IPS-18a (cell line): ENCODE data around the gene BTNL3.
A peak's percentile ranks its signal among the peaks of the same experiment; 100 is the strongest.

Experiments used
- H3K27ac ChIP-seq: one replicate; pipeline ENCODE4 v1.5.1; 2013; ENCODE audit warnings: low read length
- H3K27me3 ChIP-seq: one replicate; pipeline ENCODE4 v1.6.1; 2013; ENCODE audit warnings: mild to moderate bottlenecking, low read length; ENCODE audit not compliant: control insufficient read depth, insufficient read depth
- H3K36me3 ChIP-seq: one replicate; pipeline ENCODE4 v1.6.1; 2013; ENCODE audit warnings: low read depth, low read length; ENCODE audit not compliant: control insufficient read depth
- H3K4me1 ChIP-seq: one replicate; pipeline ENCODE4 v1.6.1; 2013; ENCODE audit warnings: low read depth, low read length; ENCODE audit not compliant: control insufficient read depth
- H3K4me3 ChIP-seq: one replicate; pipeline ENCODE4 v1.5.1; 2013; ENCODE audit warnings: low read length
- H3K9ac ChIP-seq: one replicate; pipeline ENCODE4 v1.6.1; 2013; ENCODE audit warnings: mild to moderate bottlenecking, low read length, moderate library complexity
- H3K9me3 ChIP-seq: one replicate; pipeline ENCODE4 v1.6.1; 2013; ENCODE audit warnings: low read depth, low read length; ENCODE audit not compliant: control insufficient read depth

The BTNL3 gene

DNA sequence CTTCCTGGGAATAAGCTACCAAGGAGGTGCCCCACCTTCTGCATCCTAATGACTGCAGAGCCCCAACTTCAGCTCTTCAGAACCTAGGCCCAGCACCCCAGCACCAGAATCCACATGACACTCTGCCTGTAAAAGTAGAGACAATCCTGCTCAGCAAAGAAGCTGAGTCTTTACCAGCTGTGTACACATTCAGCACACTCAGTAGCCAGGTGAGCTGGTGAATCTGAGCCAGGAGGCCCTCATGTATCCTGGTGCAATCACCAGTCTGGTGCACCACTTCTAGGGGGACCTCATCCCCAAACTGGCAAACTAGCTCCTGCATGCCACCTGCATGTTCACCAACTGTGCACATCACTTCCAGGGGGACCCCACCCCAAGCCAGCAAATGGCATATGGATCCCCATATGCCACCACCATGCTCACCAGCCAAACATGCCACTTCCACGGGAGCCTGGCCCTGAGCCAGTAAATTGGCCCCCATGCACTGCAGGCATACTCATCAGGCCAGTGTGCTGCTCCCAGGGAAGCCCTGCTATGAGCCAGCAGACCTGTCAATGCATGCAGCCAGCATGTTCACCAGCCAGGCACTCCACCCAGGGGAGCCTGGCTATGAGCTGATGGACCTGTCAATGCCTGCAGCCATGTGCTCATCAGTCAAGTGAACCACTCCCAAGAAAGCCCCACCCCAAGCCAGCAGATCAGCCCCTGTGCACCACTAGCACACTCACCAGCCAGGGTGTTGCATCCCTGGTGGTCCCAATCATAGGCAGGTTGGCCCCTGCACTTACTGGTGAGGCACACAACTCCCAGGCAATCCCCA lies 35.8 kb downstream of the BTNL3 start:
- Histone ChIP-seq H3K4me1 (peaks cover 10% of the 10 kb centered on the region), H3K9me3 (peaks cover 4% of the 10 kb centered on the region), H3K27ac (no peak overlapping the region), H3K4me3 (no peak overlapping the region), H3K9ac (no peak overlapping the region), H3K36me3 (no peaks in the 10 kb centered on the region), H3K27me3 (no peaks in the 10 kb centered on the region)

DNA sequence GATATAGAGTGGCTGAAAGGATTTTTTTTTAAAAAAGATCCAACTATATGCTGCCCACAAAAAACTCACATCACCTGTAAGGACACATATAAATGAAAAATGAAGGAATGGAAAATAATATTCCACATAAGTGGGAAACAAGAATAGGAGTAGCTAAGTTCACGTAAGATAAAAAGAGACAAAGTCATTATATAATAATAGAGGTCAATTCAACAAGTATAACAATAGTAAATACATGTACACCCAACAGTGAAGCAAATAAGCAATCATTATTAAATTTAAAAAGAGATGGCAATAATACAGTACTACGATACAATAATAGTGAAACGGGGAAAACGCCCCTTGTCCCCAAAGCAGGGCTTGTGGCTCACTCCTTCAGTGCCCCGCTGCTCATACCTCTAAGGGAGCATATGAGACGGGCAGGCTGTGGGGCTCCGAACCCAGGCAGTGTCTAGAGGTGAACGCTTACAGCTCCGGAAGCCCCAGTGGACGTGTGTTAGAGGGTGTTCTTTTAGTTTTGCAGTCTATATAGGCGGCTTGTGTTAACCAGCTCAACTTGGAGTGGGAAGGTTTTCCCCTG lies 38.9 kb downstream of the BTNL3 start:
- Histone ChIP-seq H3K4me3 (peak overlapping the region; percentile 68), H3K27ac (no peak overlapping the region), H3K27me3 (no peaks in the 10 kb centered on the region), H3K9me3 (no peaks in the 10 kb centered on the region), H3K4me1 (peaks cover 10% of the 10 kb centered on the region), H3K9ac (no peak overlapping the region), H3K36me3 (no peaks in the 10 kb centered on the region)

GRCh38 chr5:181028032-181028819 lies 39.6 kb downstream of the BTNL3 start:
- peak overlapping the region; percentile 68 for H3K4me3 ChIP-seq
- no peaks in the 10 kb centered on the region for H3K36me3 ChIP-seq
- H3K27me3 ChIP-seq = no peaks in the 10 kb centered on the region
- H3K9me3 ChIP-seq = no peaks in the 10 kb centered on the region
- H3K27ac ChIP-seq = no peak overlapping the region
- H3K4me1 ChIP-seq = peaks cover 10% of the 10 kb centered on the region
- H3K9ac ChIP-seq = no peak overlapping the region

DNA sequence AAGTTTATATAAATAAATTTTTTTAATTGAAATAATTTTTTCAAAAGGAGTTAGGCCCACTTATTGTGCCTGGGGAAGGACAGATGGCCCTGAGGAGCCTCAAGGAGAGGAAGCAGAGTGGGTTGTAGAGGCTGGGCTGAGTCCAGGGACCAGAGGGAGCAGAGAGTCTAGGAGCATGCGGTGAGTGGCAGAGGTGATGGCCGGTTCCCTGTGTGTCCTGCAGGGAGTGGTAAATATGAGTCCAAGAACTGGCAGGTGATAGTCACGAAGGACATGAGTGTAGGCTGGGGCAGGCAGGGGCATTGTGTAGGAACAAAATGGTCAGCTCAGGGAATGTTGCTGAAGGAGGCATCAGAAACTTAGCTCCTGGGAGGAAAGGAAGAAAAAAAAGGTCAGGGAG lies 43.1 kb downstream of the BTNL3 start:
- H3K27me3 ChIP-seq = no peaks in the 10 kb centered on the region
- no peak overlapping the region for H3K27ac ChIP-seq
- H3K4me3 ChIP-seq = no peak overlapping the region
- no peak overlapping the region for H3K9ac ChIP-seq
- no peaks in the 10 kb centered on the region for H3K36me3 ChIP-seq
- peaks cover 15% of the 10 kb centered on the region for H3K4me1 ChIP-seq
- no peaks in the 10 kb centered on the region for H3K9me3 ChIP-seq

GRCh38 chr5:181035991-181036815 lies 47.6 kb downstream of the BTNL3 start:
- H3K27ac ChIP-seq = no peak overlapping the region
- H3K4me3 ChIP-seq = no peak overlapping the region
- H3K27me3 ChIP-seq = no peaks in the 10 kb centered on the region
- peaks cover 4% of the 10 kb centered on the region for H3K4me1 ChIP-seq
- no peak overlapping the region for H3K9ac ChIP-seq
- no peaks in the 10 kb centered on the region for H3K9me3 ChIP-seq
- H3K36me3 ChIP-seq = no peaks in the 10 kb centered on the region

GRCh38 chr5:181036816-181037364 lies 48.2 kb downstream of the BTNL3 start:
- H3K27ac ChIP-seq = no peak overlapping the region
- H3K4me1 ChIP-seq = peaks cover 4% of the 10 kb centered on the region
- no peak overlapping the region for H3K9ac ChIP-seq
- H3K27me3 ChIP-seq = no peaks in the 10 kb centered on the region
- H3K9me3 ChIP-seq = no peaks in the 10 kb centered on the region
- no peak overlapping the region for H3K4me3 ChIP-seq
- no peaks in the 10 kb centered on the region for H3K36me3 ChIP-seq

- Histone ChIP-seq H3K27ac (no peak overlapping the region), H3K4me3 (no peak overlapping the region), H3K9me3 (no peaks in the 10 kb centered on the region), H3K36me3 (no peaks in the 10 kb centered on the region), H3K9ac (no peak overlapping the region), H3K27me3 (no peaks in the 10 kb centered on the region), H3K4me1 (peaks cover 4% of the 10 kb centered on the region)
These were observed 48.8 kb downstream of the BTNL3 start for GRCh38 chr5:181037365-181037861.

DNA sequence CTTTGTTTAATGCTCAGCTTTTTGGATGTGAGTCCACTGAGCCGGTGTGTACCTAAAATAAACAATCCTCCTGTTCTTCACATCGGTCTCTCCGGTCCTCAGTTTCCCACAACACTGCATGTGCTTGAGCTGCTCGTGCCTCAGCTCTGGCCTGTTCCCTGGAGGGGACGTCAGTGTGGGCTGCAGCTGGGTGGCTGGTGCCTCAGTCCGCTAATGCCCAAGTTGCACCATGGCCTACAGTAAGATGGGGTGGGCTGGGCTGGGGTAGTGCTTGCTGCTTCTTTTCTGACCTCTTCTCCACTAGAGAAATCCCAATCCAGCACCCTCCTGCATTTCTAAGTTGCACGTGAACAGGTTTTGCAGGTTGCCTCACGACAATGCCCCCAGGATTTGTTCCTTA lies 50.8 kb downstream of the BTNL3 start:
- no peak overlapping the region for H3K9ac ChIP-seq
- no peak overlapping the region for H3K27ac ChIP-seq
- H3K4me1 ChIP-seq = peaks cover 4% of the 10 kb centered on the region
- no peaks in the 10 kb centered on the region for H3K27me3 ChIP-seq
- no peak overlapping the region for H3K4me3 ChIP-seq
- H3K9me3 ChIP-seq = no peaks in the 10 kb centered on the region
- H3K36me3 ChIP-seq = no peaks in the 10 kb centered on the region

- H3K36me3 ChIP-seq = no peaks in the 10 kb centered on the region
- no peak within 1 kb of the TSS for H3K9ac ChIP-seq
- H3K9me3 ChIP-seq = no peaks in the 10 kb centered on the region
- no peaks in the 10 kb centered on the region for H3K27me3 ChIP-seq
- H3K4me3 ChIP-seq = no peak within 1 kb of the TSS
- no peak within 1 kb of the TSS for H3K27ac ChIP-seq
- H3K4me1 ChIP-seq = peaks cover 4% of the 10 kb centered on the region
These were observed 51.4 kb downstream of the BTNL3 start, which contains the start of gene BTNL9 for GRCh38 chr5:181039931-181040630. Gene BTNL9 (plus strand): TSS chr5:181040266. CDS start chr5:181045490, 5,224 bp downstream.

GRCh38 chr5:181040631-181040945 lies 51.9 kb downstream of the BTNL3 start:
- no peak overlapping the region for H3K27ac ChIP-seq
- peaks cover 4% of the 10 kb centered on the region for H3K4me1 ChIP-seq
- no peak overlapping the region for H3K9ac ChIP-seq
- H3K9me3 ChIP-seq = no peaks in the 10 kb centered on the region
- H3K27me3 ChIP-seq = no peaks in the 10 kb centered on the region
- H3K4me3 ChIP-seq = no peak overlapping the region
- no peaks in the 10 kb centered on the region for H3K36me3 ChIP-seq
